NOMO-1 treated with DMSO at 0.1 percent for 48 hours (cell line): ENCODE results near the gene CMC2.

ENCODE experiments used
- DNase-seq: peaks from one replicate; lab custom pipeline; 2025; ENCODE audit not compliant: unreplicated experiment; lab: John Stamatoyannopoulos, UW

The CMC2 gene

DNA sequence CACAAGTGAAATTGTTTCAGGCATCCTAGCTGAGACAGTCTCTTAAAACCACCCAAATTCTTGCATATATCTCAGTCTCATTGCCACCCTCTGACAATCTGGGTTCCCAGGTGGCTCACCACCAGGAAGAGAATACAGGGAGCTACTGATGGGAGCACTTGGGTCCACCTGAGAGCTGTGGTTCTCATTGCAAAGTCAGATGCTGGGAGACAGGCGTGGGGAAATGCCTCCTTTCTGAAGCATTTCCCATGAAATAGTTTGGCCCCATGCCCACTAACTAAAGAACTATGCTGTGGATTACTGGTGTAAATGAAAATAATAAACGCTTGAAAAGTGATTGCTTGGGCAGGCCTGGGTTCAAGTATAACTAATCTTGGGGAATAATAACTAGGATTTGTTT is 70.3 kb downstream of the CMC2 start:
- DNase-seq, result no peak

- no peak for DNase-seq
Observed at GRCh38 chr16:80935691-80936090, 71.0 kb downstream of the CMC2 start.

- no peak for DNase-seq
Observed at GRCh38 chr16:80932708-80933095, 74.0 kb downstream of the CMC2 start.

DNA sequence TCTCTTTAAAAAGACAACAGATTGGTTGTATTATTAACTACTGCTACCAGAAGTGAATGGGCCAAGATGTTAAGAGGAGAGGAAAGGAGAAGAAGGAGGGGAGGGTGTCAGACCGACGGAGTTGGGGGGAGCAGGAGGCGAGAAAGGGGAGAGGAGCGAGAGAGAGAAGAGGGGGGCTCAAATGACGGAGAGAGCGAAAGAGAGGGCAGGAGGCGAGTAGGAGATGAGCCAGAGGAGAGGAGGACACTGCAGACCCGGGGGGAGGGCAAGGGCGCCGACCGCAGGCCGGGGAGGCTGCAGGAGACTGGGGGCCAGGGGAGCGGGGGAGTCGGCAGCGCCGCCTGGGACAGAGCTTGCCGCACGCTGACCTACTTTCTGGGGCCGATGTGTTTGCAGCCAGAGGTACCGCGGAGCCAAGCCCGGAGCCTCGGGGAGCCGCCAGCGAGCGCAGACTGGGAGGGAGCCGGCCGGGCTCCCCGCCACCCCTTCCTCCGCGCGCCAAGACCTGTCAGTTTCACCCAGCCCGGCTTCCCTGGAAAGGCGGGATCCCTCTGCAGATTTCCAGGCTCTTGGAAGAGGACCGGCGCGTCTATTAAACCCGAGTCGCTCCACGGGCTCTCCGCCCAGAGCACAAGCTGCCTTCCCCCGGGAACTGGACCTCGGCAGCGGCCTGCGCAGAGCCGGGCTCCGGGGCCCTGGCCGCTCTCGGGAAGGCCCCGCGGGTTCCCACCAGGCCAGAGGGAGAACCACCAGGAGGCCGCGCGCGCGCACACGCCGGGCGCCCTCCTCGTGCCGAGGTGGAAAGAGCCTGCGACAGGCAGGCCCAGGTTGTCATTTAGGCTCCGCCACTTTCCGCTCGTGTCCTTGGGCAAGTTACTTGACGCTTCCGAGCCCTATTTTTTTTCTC is 74.6 kb downstream of the CMC2 start:
- DNase-seq, result no peak

GRCh38 chr16:80924372-80924978 is 82.2 kb downstream of the CMC2 start:
- DNase-seq, result no peak

- no peak for DNase-seq
Observed at GRCh38 chr16:80923356-80923755, 83.3 kb downstream of the CMC2 start.
